GM23338 (cell line): ENCODE data around the gene GPAT2. TPM values are rescaled to one million over a fixed set of nuclear protein-coding genes. Genes with fewer than 3 reads are reported as not detected.
A peak's percentile ranks its signal among the peaks of the same experiment; 100 is the strongest.
"Not testable (repeated sequence)": the region's sequence is repeated elsewhere in the genome, so short reads cannot be mapped to it uniquely, and the experiment has no call there.

Source experiments
- ATAC-seq: fragments of 200-7000 bp; cut with Tn5 transposase; 3 replicates; pipeline ENCODE4 v1.9.1; 2020
- DNase-seq: peaks from one replicate; pipeline ENCODE4 v3.0.0-alpha.2; 2015; ENCODE audit warnings: low spot score
- H2AFZ ChIP-seq: fragments of 200-600 bp; sonication (generic); 2 replicates; pipeline ENCODE4 v1.8.0; 2016; ENCODE audit warnings: antibody characterized with exemption, mild to moderate bottlenecking, moderate library complexity
- H3F3A ChIP-seq: fragments of 200-600 bp; sonication (generic); replicated peaks from 2 replicates; pipeline ENCODE4 v1.8.0; 2017; ENCODE audit warnings: antibody characterized with exemption, mixed run types, low read depth
- H3K27ac ChIP-seq: fragments of 200-600 bp; sonication (generic); 2 replicates; pipeline ENCODE4 v1.6.1; 2016; ENCODE audit warnings: low read depth
- H3K27me3 ChIP-seq: fragments of 200-600 bp; sonication (generic); 2 replicates; pipeline ENCODE4 v1.8.0; 2016; ENCODE audit warnings: mild to moderate bottlenecking, mixed run types, moderate library complexity; ENCODE audit not compliant: insufficient read depth
- H3K36me3 ChIP-seq: fragments of 200-600 bp; sonication (generic); 2 replicates; pipeline ENCODE4 v1.8.0; 2016; ENCODE audit warnings: mild to moderate bottlenecking; ENCODE audit not compliant: insufficient read depth
- H3K4me1 ChIP-seq: fragments of 200-600 bp; sonication (generic); 2 replicates; pipeline ENCODE4 v1.8.0; 2016; ENCODE audit warnings: mild to moderate bottlenecking, moderate library complexity; ENCODE audit not compliant: insufficient read depth
- H3K4me2 ChIP-seq: fragments of 200-600 bp; sonication (generic); 2 replicates; pipeline ENCODE4 v1.7.1; 2017; ENCODE audit warnings: mixed run types
- H3K4me3 ChIP-seq: fragments of 200-600 bp; sonication (generic); 2 replicates; pipeline ENCODE4 v1.6.1; 2016; ENCODE audit warnings: mixed run types
- H3K79me2 ChIP-seq: fragments of 200-600 bp; sonication (generic); replicated peaks from 2 replicates; pipeline ENCODE4 v1.8.0; 2017; ENCODE audit warnings: mild to moderate bottlenecking; ENCODE audit not compliant: insufficient read depth
- H3K9me2 ChIP-seq: fragments of 200-600 bp; sonication (generic); 2 replicates; pipeline ENCODE4 v1.8.0; 2017; ENCODE audit not compliant: insufficient read depth
- H4K20me1 ChIP-seq: fragments of 200-600 bp; sonication (generic); replicated peaks from 2 replicates; pipeline ENCODE4 v1.8.0; 2017; ENCODE audit warnings: mild to moderate bottlenecking; ENCODE audit not compliant: insufficient read depth
- H3K27ac Mint-ChIP-seq: 2 replicates; pipeline ENCODE4 v1.8.0; 2020; ENCODE audit warnings: inconsistent platforms, mild to moderate bottlenecking, moderate library complexity, mixed read lengths
- H3K27me3 Mint-ChIP-seq: 3 replicates; pipeline ENCODE4 v1.8.0; 2022; ENCODE audit warnings: low read depth, mild to moderate bottlenecking, moderate library complexity, mixed read lengths, inconsistent platforms; ENCODE audit not compliant: insufficient read depth, poor library complexity
- H3K36me3 Mint-ChIP-seq: 3 replicates; pipeline ENCODE4 v1.8.0; 2021; ENCODE audit warnings: low read depth, mild to moderate bottlenecking, inconsistent platforms, moderate library complexity, mixed read lengths
- H3K4me1 Mint-ChIP-seq: 3 replicates; pipeline ENCODE4 v1.8.0; 2020; ENCODE audit warnings: mild to moderate bottlenecking, inconsistent platforms, mixed read lengths
- H3K4me3 Mint-ChIP-seq: 3 replicates; pipeline ENCODE4 v1.8.0; 2021; ENCODE audit warnings: moderate library complexity, mild to moderate bottlenecking, inconsistent platforms, mixed read lengths
- H3K9me3 Mint-ChIP-seq: 3 replicates; pipeline ENCODE4 v1.8.0; 2020; ENCODE audit warnings: moderate library complexity, mild to moderate bottlenecking, inconsistent platforms, mixed read lengths
- polyA plus RNA-seq: library from polyadenylated mRNA; unstranded; fragments of >200 nt; fragmentation: Nextera tagmentation; extraction: Ambion mirVana; gene quantifications from 2 replicates; pipeline ENCODE4 v1.2.1, GENCODE V29; 2016
- total RNA-seq: library from RNA; depleted of rRNA; stranded (reverse); fragments of >200 nt; shearing (Covaris generic); gene quantifications from 2 replicates; pipeline ENCODE4 v1.2.3, GENCODE V29; 2014

The GPAT2 gene
- total and polyA plus RNA-seq, 2 experiments from 2014 or later, result 1.6 to 2.2 TPM

DNA sequence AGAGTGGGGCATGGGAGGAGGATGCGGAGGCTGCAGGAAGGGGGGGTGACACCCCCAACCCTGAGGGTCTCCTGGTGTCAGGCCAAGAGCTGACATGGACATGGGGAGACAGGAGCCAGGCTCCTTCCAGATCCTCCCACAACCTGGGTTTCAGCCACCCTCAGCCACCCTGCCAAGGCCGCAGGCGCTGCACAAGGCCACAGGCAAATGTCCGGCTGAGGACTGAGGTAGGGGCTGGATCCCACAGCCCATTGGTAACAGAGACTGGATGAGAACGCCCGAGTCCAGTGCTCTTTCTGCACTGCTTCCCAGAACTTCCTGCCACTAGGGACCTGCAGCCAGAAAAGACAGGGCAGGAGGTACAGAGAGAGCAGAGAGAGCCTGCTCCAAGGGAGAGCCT is 24.7 kb upstream of the GPAT2 start:
- not testable (repeated sequence) for H3F3A ChIP-seq, ATAC-seq, H3K27ac ChIP-seq, H2AFZ ChIP-seq, H3K27ac Mint-ChIP-seq, H3K36me3 Mint-ChIP-seq, H3K27me3 Mint-ChIP-seq, H4K20me1 ChIP-seq, H3K9me3 Mint-ChIP-seq, H3K79me2 ChIP-seq, H3K4me3 Mint-ChIP-seq, H3K4me1 ChIP-seq, H3K4me1 Mint-ChIP-seq, H3K9me2 ChIP-seq, H3K27me3 ChIP-seq, DNase-seq, H3K4me2 ChIP-seq, H3K36me3 ChIP-seq, H3K4me3 ChIP-seq

- H3K9me3 Mint-ChIP-seq, H3K4me3 Mint-ChIP-seq, H3K4me1 ChIP-seq, H3K36me3 ChIP-seq, H3K36me3 Mint-ChIP-seq, H3F3A ChIP-seq, H4K20me1 ChIP-seq, H3K79me2 ChIP-seq, H3K27me3 ChIP-seq, H2AFZ ChIP-seq, H3K27ac Mint-ChIP-seq, H3K4me2 ChIP-seq, H3K4me1 Mint-ChIP-seq, DNase-seq, H3K27ac ChIP-seq, H3K4me3 ChIP-seq, H3K27me3 Mint-ChIP-seq, H3K9me2 ChIP-seq, ATAC-seq: not testable (repeated sequence)
These were observed 21.1 kb upstream of the GPAT2 start for GRCh38 chr2:96055830-96056229.

DNA sequence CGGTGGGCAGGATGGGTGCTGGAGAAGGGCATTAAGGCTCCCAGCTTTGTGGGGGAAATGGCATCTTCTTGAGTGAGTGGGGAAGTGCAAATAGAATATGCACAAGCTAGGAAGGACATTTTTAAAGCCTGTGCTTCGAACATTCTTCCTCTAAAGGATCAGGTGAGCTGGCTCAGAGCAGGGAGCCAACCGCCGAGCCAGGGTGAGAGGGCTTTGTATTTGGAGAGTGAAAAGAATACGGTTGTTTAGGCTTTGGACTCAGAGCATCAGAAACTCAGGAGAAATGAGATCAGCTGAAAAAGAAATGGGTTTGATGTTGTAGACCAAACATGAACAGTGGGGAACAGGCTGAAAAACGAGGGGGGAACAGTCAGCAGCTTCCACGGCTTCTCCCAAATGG is 19.8 kb upstream of the GPAT2 start:
- not testable (repeated sequence) for H3K9me3 Mint-ChIP-seq, H3K9me2 ChIP-seq, H3K36me3 Mint-ChIP-seq, H3K27me3 Mint-ChIP-seq, H4K20me1 ChIP-seq, ATAC-seq, H3K27ac Mint-ChIP-seq, H2AFZ ChIP-seq, H3K27me3 ChIP-seq, H3K36me3 ChIP-seq, H3K4me3 Mint-ChIP-seq, H3K4me3 ChIP-seq, H3F3A ChIP-seq, H3K79me2 ChIP-seq, H3K4me1 ChIP-seq, DNase-seq, H3K27ac ChIP-seq, H3K4me1 Mint-ChIP-seq, H3K4me2 ChIP-seq

DNA sequence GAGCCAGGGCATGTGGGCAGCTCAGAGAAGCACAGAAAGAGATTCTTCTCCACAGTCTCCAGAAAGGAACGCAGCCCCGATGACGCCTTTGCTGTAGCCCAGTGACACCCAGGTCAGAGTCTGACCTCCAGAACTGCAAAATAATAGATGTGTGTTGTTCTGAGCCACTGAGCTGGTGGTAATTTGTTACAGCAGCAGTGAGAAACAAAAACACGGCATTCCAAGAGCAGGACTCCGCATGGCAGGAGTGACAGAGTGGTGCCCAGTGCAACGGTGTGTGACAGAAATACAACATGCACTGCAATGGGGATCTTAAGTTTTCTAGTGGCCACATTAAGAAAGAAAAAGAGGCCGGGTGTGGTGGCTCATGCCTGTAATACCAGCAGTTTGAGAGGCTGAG is 18.7 kb upstream of the GPAT2 start:
- ATAC-seq, H3K36me3 ChIP-seq, H3K27me3 Mint-ChIP-seq: not testable (repeated sequence)

GRCh38 chr2:96052632-96053031 is 17.9 kb upstream of the GPAT2 start:
- H3K4me1 Mint-ChIP-seq, H2AFZ ChIP-seq, ATAC-seq, H3K27ac ChIP-seq, H4K20me1 ChIP-seq, H3K79me2 ChIP-seq, H3F3A ChIP-seq, H3K4me1 ChIP-seq, H3K36me3 ChIP-seq, H3K9me3 Mint-ChIP-seq, H3K4me2 ChIP-seq, H3K27ac Mint-ChIP-seq, DNase-seq, H3K36me3 Mint-ChIP-seq, H3K4me3 Mint-ChIP-seq, H3K27me3 ChIP-seq, H3K9me2 ChIP-seq, H3K4me3 ChIP-seq, H3K27me3 Mint-ChIP-seq: not testable (repeated sequence)

More for the DNA sequence above, 18.7 kb upstream of the GPAT2 start:
- H3K4me3 ChIP-seq, H3F3A ChIP-seq, H3K27me3 ChIP-seq, H3K4me2 ChIP-seq, H2AFZ ChIP-seq, H3K4me1 Mint-ChIP-seq, H4K20me1 ChIP-seq, H3K27ac ChIP-seq, H3K36me3 Mint-ChIP-seq, H3K79me2 ChIP-seq, H3K9me3 Mint-ChIP-seq, H3K27ac Mint-ChIP-seq, H3K9me2 ChIP-seq, H3K4me3 Mint-ChIP-seq, H3K4me1 ChIP-seq, DNase-seq: not testable (repeated sequence)

- H3K79me2 ChIP-seq, H3K36me3 Mint-ChIP-seq, H3K4me3 Mint-ChIP-seq, H3K27me3 Mint-ChIP-seq, H3K27ac ChIP-seq, H2AFZ ChIP-seq, H3K36me3 ChIP-seq, H4K20me1 ChIP-seq, DNase-seq, H3K27me3 ChIP-seq, H3K4me1 Mint-ChIP-seq, H3K27ac Mint-ChIP-seq, H3K9me2 ChIP-seq, H3K4me2 ChIP-seq, H3F3A ChIP-seq, H3K4me3 ChIP-seq, H3K9me3 Mint-ChIP-seq, H3K4me1 ChIP-seq: not testable (repeated sequence)
- peak; percentile 75 for ATAC-seq
These were observed 15.2 kb upstream of the GPAT2 start for GRCh38 chr2:96049917-96050262.
